Choroid plexus epithelial cell (primary cell): ENCODE results near the gene USP13.
"Not testable (repeated sequence)": the region's sequence is repeated elsewhere in the genome, so short reads cannot be mapped to it uniquely, and the experiment has no call there.

Experiments used
- DNase-seq: peaks from one replicate; pipeline ENCODE4 v3.0.0-alpha.2; 2010; ENCODE audit warnings: low read depth
- H3K4me3 ChIP-seq: 2 replicates; pipeline ENCODE4 v1.5.1; 2011; ENCODE audit warnings: low read depth, mild to moderate bottlenecking, control low read depth, low read length, moderate library complexity
- TF ChIP-seq, protein P1 (sequence below): conservative IDR thresholded peaks from 2 replicates; pipeline ENCODE4 v1.5.1; 2011; ENCODE audit warnings: low read depth, mild to moderate bottlenecking, control low read depth, inconsistent platforms, low read length, moderate library complexity

Gene USP13

GRCh38 chr3:179775416-179776122 is 122.7 kb downstream of the USP13 start:
- H3K4me3 ChIP-seq, result no peak overlapping the region
- TF ChIP-seq, protein P1, sequence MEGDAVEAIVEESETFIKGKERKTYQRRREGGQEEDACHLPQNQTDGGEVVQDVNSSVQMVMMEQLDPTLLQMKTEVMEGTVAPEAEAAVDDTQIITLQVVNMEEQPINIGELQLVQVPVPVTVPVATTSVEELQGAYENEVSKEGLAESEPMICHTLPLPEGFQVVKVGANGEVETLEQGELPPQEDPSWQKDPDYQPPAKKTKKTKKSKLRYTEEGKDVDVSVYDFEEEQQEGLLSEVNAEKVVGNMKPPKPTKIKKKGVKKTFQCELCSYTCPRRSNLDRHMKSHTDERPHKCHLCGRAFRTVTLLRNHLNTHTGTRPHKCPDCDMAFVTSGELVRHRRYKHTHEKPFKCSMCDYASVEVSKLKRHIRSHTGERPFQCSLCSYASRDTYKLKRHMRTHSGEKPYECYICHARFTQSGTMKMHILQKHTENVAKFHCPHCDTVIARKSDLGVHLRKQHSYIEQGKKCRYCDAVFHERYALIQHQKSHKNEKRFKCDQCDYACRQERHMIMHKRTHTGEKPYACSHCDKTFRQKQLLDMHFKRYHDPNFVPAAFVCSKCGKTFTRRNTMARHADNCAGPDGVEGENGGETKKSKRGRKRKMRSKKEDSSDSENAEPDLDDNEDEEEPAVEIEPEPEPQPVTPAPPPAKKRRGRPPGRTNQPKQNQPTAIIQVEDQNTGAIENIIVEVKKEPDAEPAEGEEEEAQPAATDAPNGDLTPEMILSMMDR, result no peak
- DNase-seq, result no peak

- H3K4me3 ChIP-seq, result not testable (repeated sequence)
- peak; percentile 40 for DNase-seq
Observed at GRCh38 chr3:179782841-179783240, 130.0 kb downstream of the USP13 start.

DNA sequence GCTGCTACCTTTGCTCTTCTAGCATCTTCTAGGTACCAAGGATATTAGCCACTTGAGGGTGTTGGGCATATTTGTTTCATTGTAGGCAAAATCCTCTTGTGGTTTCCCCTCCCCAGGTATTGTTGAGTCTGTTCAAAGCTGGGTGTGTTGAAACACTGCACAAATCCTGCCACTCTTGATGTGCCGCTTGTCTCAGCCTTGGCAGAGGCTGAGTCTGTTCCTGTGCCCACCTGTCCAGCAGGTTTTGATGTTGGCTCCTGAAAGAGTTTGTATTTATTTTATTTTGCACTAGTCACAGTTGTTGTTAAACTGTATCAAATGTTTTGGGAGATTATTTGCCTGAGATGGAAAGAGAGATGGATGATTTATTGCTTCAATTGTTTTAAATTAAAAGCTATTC is 136.2 kb downstream of the USP13 start:
- no peak overlapping the region for H3K4me3 ChIP-seq
- no peak for DNase-seq
- TF ChIP-seq, protein P1, result no peak

DNA sequence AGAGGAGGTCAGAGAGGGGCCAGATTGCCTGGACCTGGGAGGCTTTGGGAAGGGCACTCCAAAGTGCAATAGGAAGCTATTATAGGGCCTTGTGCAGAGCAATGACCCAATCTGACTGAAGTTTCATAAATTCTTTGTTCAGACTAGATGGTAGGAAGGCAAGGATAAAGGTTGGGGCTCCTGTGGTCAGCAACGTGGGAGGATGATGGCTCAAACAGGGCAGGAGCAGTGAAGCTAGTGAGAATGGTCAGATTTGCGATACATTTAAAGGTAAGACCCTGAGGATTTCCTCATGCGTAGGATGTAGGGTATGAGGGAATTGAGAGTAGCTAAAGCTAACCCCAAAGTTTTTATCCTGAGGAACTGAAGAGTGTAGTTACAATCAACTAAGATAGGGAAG is 139.0 kb downstream of the USP13 start:
- no peak overlapping the region for H3K4me3 ChIP-seq
- DNase-seq, result no peak
- TF ChIP-seq, protein P1, result no peak

- no peak overlapping the region for H3K4me3 ChIP-seq
- no peak for DNase-seq
- TF ChIP-seq, protein P1, result no peak
Observed at GRCh38 chr3:179794355-179794754, 141.5 kb downstream of the USP13 start.

- H3K4me3 ChIP-seq, result no peak overlapping the region
- peak; percentile 4 for DNase-seq
- TF ChIP-seq, protein P1, result no peak
Observed at GRCh38 chr3:179796421-179796820, 143.6 kb downstream of the USP13 start.

- no peak for DNase-seq
- TF ChIP-seq, protein P1, result no peak
- H3K4me3 ChIP-seq, result no peak overlapping the region
Observed at GRCh38 chr3:179797192-179797591, 144.4 kb downstream of the USP13 start.
